K562 (cell line): ENCODE results near the gene RAPSN. TPM values are rescaled to one million over a fixed set of nuclear protein-coding genes. Genes with fewer than 3 reads are reported as not detected.

Experiments used
- ATF1 ChIP-seq, 2 experiments: fragments of 450-650 bp in 1 of 2; IDR thresholded peaks; 2 replicates each; pipeline ENCODE4 v1.6.1; 2016; ENCODE audit warnings: missing compliant biosample characterization in 1 of 2, missing genetic modification characterization in 1 of 2
- BCOR ChIP-seq: fragments of 450-650 bp; IDR thresholded peaks from 2 replicates; pipeline ENCODE4 v1.6.1; 2016
- C11orf30 ChIP-seq: fragments of 450-650 bp; IDR thresholded peaks from 2 replicates; pipeline ENCODE4 v1.6.1; 2016; ENCODE audit warnings: low read depth, mild to moderate bottlenecking
- CEBPB ChIP-seq: fragments of 450-650 bp; IDR thresholded peaks from 2 replicates; pipeline ENCODE4 v1.6.1; 2016; ENCODE audit warnings: missing genetic modification characterization, missing compliant biosample characterization
- ESRRB ChIP-seq: fragments of 250-450 bp; sonication (Bioruptor Pico); IDR thresholded peaks from 2 replicates; pipeline ENCODE4 v1.5.0; 2020; ENCODE audit warnings: mild to moderate bottlenecking, moderate library complexity, borderline replicate concordance
- HMG20A ChIP-seq: fragments of 450-650 bp; formaldehyde crosslinking; conservative IDR thresholded peaks from 2 replicates; pipeline ENCODE4 v1.4.0; 2020; ENCODE audit warnings: mild to moderate bottlenecking, mixed read lengths
- HMGN3 ChIP-seq: IDR thresholded peaks from 2 replicates; pipeline ENCODE4 v1.6.1; 2011; ENCODE audit warnings: borderline replicate concordance, low read depth, mild to moderate bottlenecking, mixed read lengths, low read length; ENCODE audit not compliant: insufficient read length; ENCODE audit errors: extremely low read depth
- JUND ChIP-seq, 2 experiments: IDR thresholded peaks; 2 replicates in 1 of 2; 3 replicates in 1 of 2; pipeline ENCODE4 v1.6.1; 2011; ENCODE audit warnings: borderline replicate concordance in 2 of 2, low read depth in 2 of 2, low read length in 2 of 2, improper control_type of control experiment in 1 of 2, missing biosample characterization in 1 of 2, missing genetic modification characterization in 1 of 2, missing genetic modification reagents in 1 of 2
- MAFK ChIP-seq: IDR thresholded peaks from 2 replicates; pipeline ENCODE4 v1.6.1; 2011; ENCODE audit warnings: low read length, improper control_type of control experiment
- RBM25 ChIP-seq: fragments of 200-400 bp; formaldehyde crosslinking; IDR thresholded peaks from 2 replicates; pipeline ENCODE4 v1.6.1; 2018; ENCODE audit warnings: low read length, low read depth, moderate library complexity; ENCODE audit not compliant: severe bottlenecking
- SMAD3 ChIP-seq: fragments of 450-650 bp; formaldehyde crosslinking; conservative IDR thresholded peaks from 2 replicates; pipeline ENCODE4 v1.4.0; 2020; ENCODE audit warnings: mild to moderate bottlenecking
- SP2 ChIP-seq: IDR thresholded peaks from 2 replicates; pipeline ENCODE4 v1.6.1; 2011; ENCODE audit warnings: mild to moderate bottlenecking, low read depth, low read length, moderate library complexity; ENCODE audit not compliant: poor library complexity, severe bottlenecking; ENCODE audit errors: extremely low read depth
- SUPT5H ChIP-seq: fragments of 450-650 bp; IDR thresholded peaks from 2 replicates; pipeline ENCODE4 v1.6.1; 2016
- ZEB2 ChIP-seq: fragments of 450-650 bp; IDR thresholded peaks from 2 replicates; pipeline ENCODE4 v1.6.1; 2016
- ZFP1 ChIP-seq: fragments of 450-650 bp; formaldehyde crosslinking; IDR thresholded peaks from 2 replicates; pipeline ENCODE4 v1.4.0; 2020; ENCODE audit warnings: mild to moderate bottlenecking, mixed read lengths
- ZNF316 ChIP-seq: fragments of 450-650 bp; IDR thresholded peaks from 2 replicates; pipeline ENCODE4 v1.6.1; 2016
- ZNF436 ChIP-seq: fragments of 250-450, 450-650 bp; sonication (Bioruptor Pico); formaldehyde crosslinking; IDR thresholded peaks from 2 replicates; pipeline ENCODE4 v1.7.0; 2020; ENCODE audit warnings: mild to moderate bottlenecking
- polyA plus RNA-seq, 8 experiments: library from polyadenylated mRNA; depleted of rRNA in 4 of 8; stranded (reverse) in 5 of 8; unstranded in 3 of 8; fragments of >200 nt; fragmentation: Nextera tagmentation in 2 of 8; fragmentation: Illumina TruSeq in 1 of 8; extraction: Ambion mirVana in 2 of 8; extraction: Trizol in 1 of 8; gene quantifications; 2 replicates each; pipeline versions ENCODE4 v1.2.1 to v1.2.3, GENCODE V29; 2011 to 2014; ENCODE audit warnings: inconsistent platforms in 1 of 8, missing spikeins in 1 of 8
- total RNA-seq, 7 experiments: library from RNA; depleted of rRNA in 6 of 7; stranded (reverse); fragments of >200 nt in 6 of 7; fragmentation: Illumina TruSeq in 2 of 7; extraction: Trizol in 2 of 7; gene quantifications; 2 replicates each; pipeline versions ENCODE4 v1.2.1 to v1.2.3, GENCODE V29; 2011 to 2021; ENCODE audit warnings: low replicate concordance in 1 of 7
- TF ChIP-seq, protein P1 (sequence below): fragments of 250-450 bp; sonication (Bioruptor Pico); IDR thresholded peaks from 2 replicates; pipeline ENCODE4 v1.4.0; 2020; ENCODE audit warnings: borderline replicate concordance
- TF ChIP-seq, protein P2 (sequence below): IDR thresholded peaks from 2 replicates; pipeline ENCODE4 v1.6.1; 2012; ENCODE audit warnings: low read depth, low read length, improper control_type of control experiment, borderline replicate concordance
- TF ChIP-seq, protein P3 (sequence below), 2 experiments: fragments of 200-800 bp in 1 of 2; sonication (Bioruptor generic) in 1 of 2; sonication (generic) in 1 of 2; formaldehyde crosslinking in 1 of 2; IDR thresholded peaks in 1 of 2; conservative IDR thresholded peaks in 1 of 2; 2 replicates each; pipeline versions ENCODE4 v1.5.0 to v1.6.1; 2016 to 2020; ENCODE audit warnings: missing compliant biosample characterization in 1 of 2, missing genetic modification characterization in 1 of 2, missing genetic modification reagents in 1 of 2
- TF ChIP-seq, protein P4 (sequence below): fragments of 250-450 bp; sonication (Bioruptor Pico); IDR thresholded peaks from 2 replicates; pipeline ENCODE4 v1.4.0; 2020; ENCODE audit warnings: mild to moderate bottlenecking, moderate library complexity

Gene RAPSN
- total and polyA plus RNA-seq, 9 of the 15 experiments (the other 6 are each of a cell fraction or from before 2014, with no cell fraction given), result 0.06 to 0.11 TPM; not detected in 7

DNA sequence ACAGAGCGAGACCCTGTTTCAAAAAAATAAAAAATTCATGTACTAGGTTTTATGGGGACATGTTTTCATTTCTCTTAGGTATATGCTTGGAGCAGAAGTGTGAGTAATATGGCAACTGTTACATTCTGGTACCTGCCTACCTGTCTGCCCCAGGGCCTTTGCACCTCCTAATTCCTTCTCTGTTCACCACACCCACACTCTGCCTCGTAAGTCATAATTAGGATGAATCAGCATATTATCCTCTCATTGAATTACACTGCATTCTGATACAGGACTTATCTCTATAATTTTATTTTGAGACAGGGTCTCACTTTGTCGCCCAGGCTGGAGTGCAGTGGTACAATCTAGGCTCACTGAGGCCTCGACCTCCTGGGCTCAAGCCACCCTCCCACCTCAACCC is 3.1 kb upstream of the RAPSN start (continued):
- TF ChIP-seq ZFP1, result no peak
- TF ChIP-seq SMAD3, result no peak
- peak; percentile 69 for TF ChIP-seq C11orf30
- no peak for TF ChIP-seq JUND (IDR thresholded peaks at IDR 0.05; ENCODE audit: borderline replicate concordance, low read depth, low read length)
- TF ChIP-seq JUND (tag; IDR thresholded peaks at IDR 0.05; ENCODE audit: borderline replicate concordance, low read depth, low read length), result no peak
- TF ChIP-seq SP2, result no peak
- no peak for TF ChIP-seq ATF1 (CRISPR knock-in tag; IDR thresholded peaks at IDR 0.05)
- TF ChIP-seq ATF1 (tag; IDR thresholded peaks at IDR 0.05), result no peak
- TF ChIP-seq HMG20A (CRISPR knock-in tag), result no peak
- TF ChIP-seq ZEB2, result no peak
- TF ChIP-seq ZNF316, result peak; percentile 87
- TF ChIP-seq RBM25, result peak; percentile 94
- TF ChIP-seq MAFK, result peak; percentile 36; the same call in 1 of the 2 replicates
- TF ChIP-seq, protein P1, sequence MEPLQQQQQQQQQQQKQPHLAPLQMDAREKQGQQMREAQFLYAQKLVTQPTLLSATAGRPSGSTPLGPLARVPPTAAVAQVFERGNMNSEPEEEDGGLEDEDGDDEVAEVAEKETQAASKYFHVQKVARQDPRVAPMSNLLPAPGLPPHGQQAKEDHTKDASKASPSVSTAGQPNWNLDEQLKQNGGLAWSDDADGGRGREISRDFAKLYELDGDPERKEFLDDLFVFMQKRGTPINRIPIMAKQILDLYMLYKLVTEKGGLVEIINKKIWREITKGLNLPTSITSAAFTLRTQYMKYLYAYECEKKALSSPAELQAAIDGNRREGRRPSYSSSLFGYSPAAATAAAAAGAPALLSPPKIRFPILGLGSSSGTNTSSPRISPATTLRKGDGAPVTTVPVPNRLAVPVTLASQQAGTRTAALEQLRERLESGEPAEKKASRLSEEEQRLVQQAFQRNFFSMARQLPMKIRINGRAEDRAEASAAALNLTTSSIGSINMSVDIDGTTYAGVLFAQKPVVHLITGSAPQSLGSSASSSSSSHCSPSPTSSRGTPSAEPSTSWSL, result no peak
- TF ChIP-seq, protein P2, sequence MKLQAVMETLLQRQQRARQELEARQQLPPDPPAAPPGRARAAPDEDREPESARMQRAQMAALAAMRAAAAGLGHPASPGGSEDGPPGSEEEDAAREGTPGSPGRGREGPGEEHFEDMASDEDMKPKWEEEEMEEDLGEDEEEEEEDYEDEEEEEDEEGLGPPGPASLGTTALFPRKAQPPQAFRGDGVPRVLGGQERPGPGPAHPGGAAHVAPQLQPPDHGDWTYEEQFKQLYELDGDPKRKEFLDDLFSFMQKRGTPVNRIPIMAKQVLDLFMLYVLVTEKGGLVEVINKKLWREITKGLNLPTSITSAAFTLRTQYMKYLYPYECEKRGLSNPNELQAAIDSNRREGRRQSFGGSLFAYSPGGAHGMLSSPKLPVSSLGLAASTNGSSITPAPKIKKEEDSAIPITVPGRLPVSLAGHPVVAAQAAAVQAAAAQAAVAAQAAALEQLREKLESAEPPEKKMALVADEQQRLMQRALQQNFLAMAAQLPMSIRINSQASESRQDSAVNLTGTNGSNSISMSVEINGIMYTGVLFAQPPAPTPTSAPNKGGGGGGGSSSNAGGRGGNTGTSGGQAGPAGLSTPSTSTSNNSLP, result no peak
- no peak for TF ChIP-seq SUPT5H
- TF ChIP-seq, protein P3, sequence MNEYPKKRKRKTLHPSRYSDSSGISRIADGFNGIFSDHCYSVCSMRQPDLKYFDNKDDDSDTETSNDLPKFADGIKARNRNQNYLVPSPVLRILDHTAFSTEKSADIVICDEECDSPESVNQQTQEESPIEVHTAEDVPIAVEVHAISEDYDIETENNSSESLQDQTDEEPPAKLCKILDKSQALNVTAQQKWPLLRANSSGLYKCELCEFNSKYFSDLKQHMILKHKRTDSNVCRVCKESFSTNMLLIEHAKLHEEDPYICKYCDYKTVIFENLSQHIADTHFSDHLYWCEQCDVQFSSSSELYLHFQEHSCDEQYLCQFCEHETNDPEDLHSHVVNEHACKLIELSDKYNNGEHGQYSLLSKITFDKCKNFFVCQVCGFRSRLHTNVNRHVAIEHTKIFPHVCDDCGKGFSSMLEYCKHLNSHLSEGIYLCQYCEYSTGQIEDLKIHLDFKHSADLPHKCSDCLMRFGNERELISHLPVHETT (CRISPR knock-in tag; conservative IDR thresholded peaks at IDR 0.05 in 1 of 2, IDR thresholded peaks at IDR 0.05 in 1 of 2), result no peak
- peak; percentile 62; the same call in 1 of the 2 replicates for TF ChIP-seq BCOR
- no peak for TF ChIP-seq CEBPB (tag)
- TF ChIP-seq ESRRB (CRISPR knock-in tag), result no peak
- TF ChIP-seq, protein P4, sequence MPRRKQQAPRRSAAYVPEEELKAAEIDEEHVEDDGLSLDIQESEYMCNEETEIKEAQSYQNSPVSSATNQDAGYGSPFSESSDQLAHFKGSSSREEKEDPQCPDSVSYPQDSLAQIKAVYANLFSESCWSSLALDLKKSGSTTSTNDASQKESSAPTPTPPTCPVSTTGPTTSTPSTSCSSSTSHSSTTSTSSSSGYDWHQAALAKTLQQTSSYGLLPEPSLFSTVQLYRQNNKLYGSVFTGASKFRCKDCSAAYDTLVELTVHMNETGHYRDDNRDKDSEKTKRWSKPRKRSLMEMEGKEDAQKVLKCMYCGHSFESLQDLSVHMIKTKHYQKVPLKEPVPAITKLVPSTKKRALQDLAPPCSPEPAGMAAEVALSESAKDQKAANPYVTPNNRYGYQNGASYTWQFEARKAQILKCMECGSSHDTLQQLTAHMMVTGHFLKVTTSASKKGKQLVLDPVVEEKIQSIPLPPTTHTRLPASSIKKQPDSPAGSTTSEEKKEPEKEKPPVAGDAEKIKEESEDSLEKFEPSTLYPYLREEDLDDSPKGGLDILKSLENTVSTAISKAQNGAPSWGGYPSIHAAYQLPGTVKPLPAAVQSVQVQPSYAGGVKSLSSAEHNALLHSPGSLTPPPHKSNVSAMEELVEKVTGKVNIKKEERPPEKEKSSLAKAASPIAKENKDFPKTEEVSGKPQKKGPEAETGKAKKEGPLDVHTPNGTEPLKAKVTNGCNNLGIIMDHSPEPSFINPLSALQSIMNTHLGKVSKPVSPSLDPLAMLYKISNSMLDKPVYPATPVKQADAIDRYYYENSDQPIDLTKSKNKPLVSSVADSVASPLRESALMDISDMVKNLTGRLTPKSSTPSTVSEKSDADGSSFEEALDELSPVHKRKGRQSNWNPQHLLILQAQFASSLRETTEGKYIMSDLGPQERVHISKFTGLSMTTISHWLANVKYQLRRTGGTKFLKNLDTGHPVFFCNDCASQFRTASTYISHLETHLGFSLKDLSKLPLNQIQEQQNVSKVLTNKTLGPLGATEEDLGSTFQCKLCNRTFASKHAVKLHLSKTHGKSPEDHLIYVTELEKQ (CRISPR knock-in tag), result no peak
- TF ChIP-seq HMGN3, result no peak
- no peak for TF ChIP-seq ZNF436 (CRISPR knock-in tag)
